SKM-1 (cell line): ENCODE results near the gene C1orf105.
"Not testable (repeated sequence)": the region's sequence is repeated elsewhere in the genome, so short reads cannot be mapped to it uniquely, and the experiment has no call there.

ENCODE experiments used
- DNase-seq: peaks from one replicate; lab custom pipeline; 2025; ENCODE audit not compliant: unreplicated experiment; lab: John Stamatoyannopoulos, UW

Gene C1orf105

GRCh38 chr1:172484252-172484651 lies 63.8 kb downstream of the C1orf105 start:
- DNase-seq = no peak

GRCh38 chr1:172485626-172486025 lies 65.1 kb downstream of the C1orf105 start:
- no peak for DNase-seq

- no peak for DNase-seq
Measured at GRCh38 chr1:172486805-172487454, 66.4 kb downstream of the C1orf105 start.

GRCh38 chr1:172487550-172487949 lies 67.1 kb downstream of the C1orf105 start:
- no peak for DNase-seq

- DNase-seq = no peak
Measured at GRCh38 chr1:172488393-172488792, 67.9 kb downstream of the C1orf105 start.

- no peak for DNase-seq
Measured at GRCh38 chr1:172489847-172490246, 69.4 kb downstream of the C1orf105 start.

GRCh38 chr1:172492421-172492820 lies 71.9 kb downstream of the C1orf105 start:
- DNase-seq = no peak

- DNase-seq = no peak
Measured at GRCh38 chr1:172494166-172494565, 73.7 kb downstream of the C1orf105 start.

GRCh38 chr1:172496127-172496526 lies 75.6 kb downstream of the C1orf105 start:
- not testable (repeated sequence) for DNase-seq

- DNase-seq = no peak
Measured at GRCh38 chr1:172496678-172497077, 76.2 kb downstream of the C1orf105 start.

- no peak for DNase-seq
Measured at GRCh38 chr1:172497230-172497629, 76.7 kb downstream of the C1orf105 start.

GRCh38 chr1:172498857-172499256 lies 78.4 kb downstream of the C1orf105 start:
- peak; percentile 56 for DNase-seq

- DNase-seq = no peak
Measured at GRCh38 chr1:172499636-172500141, 79.2 kb downstream of the C1orf105 start.

GRCh38 chr1:172500207-172500606 lies 79.7 kb downstream of the C1orf105 start:
- no peak for DNase-seq

GRCh38 chr1:172507741-172508140 lies 87.3 kb downstream of the C1orf105 start:
- no peak for DNase-seq

GRCh38 chr1:172510479-172510878 lies 90.0 kb downstream of the C1orf105 start:
- DNase-seq = no peak

GRCh38 chr1:172512591-172512990 lies 92.1 kb downstream of the C1orf105 start:
- DNase-seq = no peak

GRCh38 chr1:172513479-172513878 lies 93.0 kb downstream of the C1orf105 start:
- no peak for DNase-seq

GRCh38 chr1:172514108-172514507 lies 93.6 kb downstream of the C1orf105 start:
- no peak for DNase-seq

GRCh38 chr1:172515436-172515835 lies 95.0 kb downstream of the C1orf105 start:
- no peak for DNase-seq

GRCh38 chr1:172515927-172516326 lies 95.4 kb downstream of the C1orf105 start:
- no peak for DNase-seq

- no peak for DNase-seq
Measured at GRCh38 chr1:172517081-172517480, 96.6 kb downstream of the C1orf105 start.

- no peak for DNase-seq
Measured at GRCh38 chr1:172517545-172517944, 97.1 kb downstream of the C1orf105 start.
